GM12878 (cell line): Measurements from ENCODE around the gene SCGB3A1.

ENCODE experiments used
- BACH1 ChIP-seq: fragments of 450-650 bp; IDR thresholded peaks from 2 replicates; pipeline ENCODE4 v1.6.1; 2017; ENCODE audit warnings: mild to moderate bottlenecking, borderline replicate concordance
- EP300 ChIP-seq, 2 experiments: fragments of 150-350 bp in 1 of 2; IDR thresholded peaks; 2 replicates each; pipeline ENCODE4 v1.6.1; 2011 to 2012; ENCODE audit warnings: low read depth in 2 of 2, low read length in 2 of 2, borderline replicate concordance in 1 of 2, improper control_type of control experiment in 1 of 2, inconsistent platforms in 1 of 2; ENCODE audit not compliant: control insufficient read depth in 1 of 2
- PML ChIP-seq: IDR thresholded peaks from 2 replicates; pipeline ENCODE4 v1.6.1; 2012; ENCODE audit warnings: low read length, inconsistent platforms
- POLR2A ChIP-seq: IDR thresholded peaks from 2 replicates; pipeline ENCODE4 v1.6.1; 2011; ENCODE audit warnings: low read depth, mild to moderate bottlenecking, low read length
- RAD21 ChIP-seq: IDR thresholded peaks from 2 replicates; pipeline ENCODE4 v1.6.1; 2011; ENCODE audit warnings: mild to moderate bottlenecking, low read depth, low read length, moderate library complexity; ENCODE audit not compliant: insufficient read depth
- SIN3A ChIP-seq: IDR thresholded peaks from 2 replicates; pipeline ENCODE4 v1.6.1; 2012; ENCODE audit warnings: low read depth, low read length, improper control_type of control experiment
- SMC3 ChIP-seq: IDR thresholded peaks from 2 replicates; pipeline ENCODE4 v1.6.1; 2011; ENCODE audit warnings: low read length, improper control_type of control experiment, borderline replicate concordance
- SREBF2 ChIP-seq: IDR thresholded peaks from 2 replicates; pipeline ENCODE4 v1.6.1; 2012; ENCODE audit warnings: mild to moderate bottlenecking, low read length
- SUPT20H ChIP-seq: IDR thresholded peaks from 2 replicates; pipeline ENCODE4 v1.6.1; 2011; ENCODE audit warnings: low read depth, mild to moderate bottlenecking, low read length, moderate library complexity, borderline replicate concordance; ENCODE audit not compliant: control insufficient read depth
- ZNF622 ChIP-seq: fragments of 450-650 bp; IDR thresholded peaks from 2 replicates; pipeline ENCODE4 v1.6.1; 2017; ENCODE audit warnings: mild to moderate bottlenecking, inconsistent platforms
- TF ChIP-seq, protein P1 (sequence below), 3 experiments: IDR thresholded peaks in 2 of 3; conservative IDR thresholded peaks in 1 of 3; 2 replicates each; pipeline ENCODE4 v1.5.1; 2011; ENCODE audit warnings: low read depth in 3 of 3, low read length in 3 of 3, mild to moderate bottlenecking in 3 of 3, control low read depth in 2 of 3, moderate library complexity in 2 of 3, inconsistent platforms in 1 of 3, mixed read lengths in 1 of 3; ENCODE audit not compliant: control insufficient read depth in 2 of 3, insufficient read depth in 1 of 3; ENCODE audit errors: extremely low read depth in 1 of 3
- TF ChIP-seq, protein P2 (sequence below): IDR thresholded peaks from 2 replicates; pipeline ENCODE4 v1.6.1; 2012; ENCODE audit warnings: low read depth, low read length, improper control_type of control experiment

DNA sequence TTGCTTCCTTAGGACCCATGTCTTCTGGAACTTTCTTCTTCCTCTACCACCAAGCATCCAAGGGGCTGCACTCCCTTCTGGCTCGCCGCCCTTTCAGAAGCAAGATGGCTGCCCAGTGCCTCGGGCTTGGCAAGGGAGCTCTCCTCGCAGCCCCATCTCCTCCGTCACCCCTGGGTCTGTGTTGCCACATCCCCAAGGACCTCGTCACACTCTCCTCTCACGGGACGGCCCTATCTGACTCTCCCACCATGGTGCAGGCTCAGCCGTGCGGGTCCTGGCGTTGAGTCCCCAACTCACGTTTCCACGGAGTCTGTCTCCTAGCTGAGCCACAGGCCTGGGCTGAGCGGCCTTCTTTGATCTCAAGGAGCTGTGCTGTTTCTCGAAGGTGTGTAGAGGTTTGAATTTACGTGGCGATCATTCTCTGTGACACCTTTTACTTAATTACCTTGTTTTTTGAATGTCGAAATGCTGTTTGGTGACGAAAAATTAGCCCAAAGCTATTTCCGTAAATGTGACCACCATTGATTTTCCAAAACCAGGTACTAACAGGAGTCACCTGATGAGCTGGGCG lies 15.0 kb upstream of the SCGB3A1 start:
- TF ChIP-seq SREBF2 (no peak), SIN3A (no peak), PML (no peak), SUPT20H (no peak), ZNF622 (no peak), RAD21 (no peak), BACH1 (no peak), POLR2A (no peak), SMC3 (no peak), EP300 (IDR thresholded peaks at IDR 0.05; ENCODE audit: borderline replicate concordance in 1 of 2, control insufficient read depth in 1 of 2, low read depth in 2 of 2, low read length in 2 of 2) (no peak)
- TF ChIP-seq, protein P1, sequence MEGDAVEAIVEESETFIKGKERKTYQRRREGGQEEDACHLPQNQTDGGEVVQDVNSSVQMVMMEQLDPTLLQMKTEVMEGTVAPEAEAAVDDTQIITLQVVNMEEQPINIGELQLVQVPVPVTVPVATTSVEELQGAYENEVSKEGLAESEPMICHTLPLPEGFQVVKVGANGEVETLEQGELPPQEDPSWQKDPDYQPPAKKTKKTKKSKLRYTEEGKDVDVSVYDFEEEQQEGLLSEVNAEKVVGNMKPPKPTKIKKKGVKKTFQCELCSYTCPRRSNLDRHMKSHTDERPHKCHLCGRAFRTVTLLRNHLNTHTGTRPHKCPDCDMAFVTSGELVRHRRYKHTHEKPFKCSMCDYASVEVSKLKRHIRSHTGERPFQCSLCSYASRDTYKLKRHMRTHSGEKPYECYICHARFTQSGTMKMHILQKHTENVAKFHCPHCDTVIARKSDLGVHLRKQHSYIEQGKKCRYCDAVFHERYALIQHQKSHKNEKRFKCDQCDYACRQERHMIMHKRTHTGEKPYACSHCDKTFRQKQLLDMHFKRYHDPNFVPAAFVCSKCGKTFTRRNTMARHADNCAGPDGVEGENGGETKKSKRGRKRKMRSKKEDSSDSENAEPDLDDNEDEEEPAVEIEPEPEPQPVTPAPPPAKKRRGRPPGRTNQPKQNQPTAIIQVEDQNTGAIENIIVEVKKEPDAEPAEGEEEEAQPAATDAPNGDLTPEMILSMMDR (IDR thresholded peaks at IDR 0.05 in 2 of 3, conservative IDR thresholded peaks at IDR 0.05 in 1 of 3; ENCODE audit: control insufficient read depth in 2 of 3, extremely low read depth in 1 of 3, insufficient read depth in 1 of 3, low read depth in 3 of 3, low read length in 3 of 3) = no peak
- TF ChIP-seq, protein P2, sequence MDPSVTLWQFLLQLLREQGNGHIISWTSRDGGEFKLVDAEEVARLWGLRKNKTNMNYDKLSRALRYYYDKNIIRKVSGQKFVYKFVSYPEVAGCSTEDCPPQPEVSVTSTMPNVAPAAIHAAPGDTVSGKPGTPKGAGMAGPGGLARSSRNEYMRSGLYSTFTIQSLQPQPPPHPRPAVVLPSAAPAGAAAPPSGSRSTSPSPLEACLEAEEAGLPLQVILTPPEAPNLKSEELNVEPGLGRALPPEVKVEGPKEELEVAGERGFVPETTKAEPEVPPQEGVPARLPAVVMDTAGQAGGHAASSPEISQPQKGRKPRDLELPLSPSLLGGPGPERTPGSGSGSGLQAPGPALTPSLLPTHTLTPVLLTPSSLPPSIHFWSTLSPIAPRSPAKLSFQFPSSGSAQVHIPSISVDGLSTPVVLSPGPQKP = no peak
